Stimulated activated CD8-positive, alpha-beta memory T cell treated with anti-CD3 and anti-CD28 coated beads, Interleukin-12 subunit alpha, Interleukin-12 subunit beta, amount 100 ng/mL, for 24 hours (primary cell): ENCODE results near the gene MIA2.
A peak's percentile ranks its signal among the peaks of the same experiment; 100 is the strongest.
"Not testable (repeated sequence)": the region's sequence is repeated elsewhere in the genome, so short reads cannot be mapped to it uniquely, and the experiment has no call there.

Experiments used
- DNase-seq: peaks from one replicate; pipeline ENCODE4 v3.0.0-alpha.2; 2020; ENCODE audit errors: extremely low read depth

The MIA2 gene

DNA sequence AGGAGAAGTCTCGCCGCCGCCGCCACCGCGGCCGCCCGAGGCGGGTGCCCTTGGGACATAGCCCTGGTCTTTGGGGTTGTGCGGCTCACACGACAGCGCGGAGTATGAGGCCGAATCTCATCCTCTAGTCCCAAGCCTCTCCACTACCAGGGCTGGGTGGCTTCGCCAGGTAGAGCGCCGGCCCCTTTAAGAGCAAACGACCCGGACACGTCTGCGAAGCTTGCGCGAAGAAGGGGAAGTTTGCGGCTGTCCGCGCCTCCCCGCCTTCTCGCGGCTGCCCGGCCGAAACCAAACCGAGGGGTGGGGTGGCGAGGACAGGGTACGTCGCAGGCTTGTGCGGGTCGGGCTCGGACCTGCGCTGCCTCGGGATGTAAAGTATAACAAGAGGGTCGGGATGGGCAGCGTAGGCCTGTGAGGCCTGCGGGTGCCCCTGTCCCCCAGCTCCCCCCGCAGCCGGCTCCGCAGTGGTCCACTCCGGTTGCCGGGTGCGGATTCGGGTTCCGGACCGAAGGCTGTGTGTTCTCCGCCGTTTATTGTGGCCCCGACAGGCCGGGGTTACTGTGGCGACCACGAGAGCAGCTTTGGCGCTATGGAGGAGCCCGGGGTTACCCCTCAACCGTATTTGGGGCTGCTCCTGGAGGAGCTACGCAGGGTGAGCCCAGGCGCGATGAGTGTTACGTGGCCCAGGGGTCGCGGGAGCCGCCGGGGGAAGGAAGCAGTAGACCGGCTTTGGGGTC lies 33.3 kb downstream of the MIA2 start:
- peak; percentile 52 for DNase-seq

DNA sequence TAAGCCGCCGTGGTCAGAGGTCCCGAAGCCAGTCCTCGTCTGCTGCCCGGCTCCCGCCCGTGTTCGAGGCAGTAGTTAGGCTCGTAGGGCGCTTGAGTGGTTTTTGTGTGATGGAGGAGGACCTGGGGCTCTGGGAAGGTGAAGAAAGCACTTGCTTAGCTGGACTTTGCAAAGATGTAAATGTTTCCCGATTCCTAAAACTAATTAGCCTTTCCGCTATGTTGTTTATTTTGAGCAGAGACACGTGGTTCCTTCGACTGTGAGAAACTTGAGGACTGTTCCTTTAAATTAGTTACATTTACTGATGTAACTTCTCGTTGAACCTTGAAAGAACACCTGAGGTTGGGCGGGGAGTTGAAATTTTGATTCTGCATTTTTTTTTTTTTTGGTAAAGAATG lies 33.9 kb downstream of the MIA2 start:
- DNase-seq = no peak

DNA sequence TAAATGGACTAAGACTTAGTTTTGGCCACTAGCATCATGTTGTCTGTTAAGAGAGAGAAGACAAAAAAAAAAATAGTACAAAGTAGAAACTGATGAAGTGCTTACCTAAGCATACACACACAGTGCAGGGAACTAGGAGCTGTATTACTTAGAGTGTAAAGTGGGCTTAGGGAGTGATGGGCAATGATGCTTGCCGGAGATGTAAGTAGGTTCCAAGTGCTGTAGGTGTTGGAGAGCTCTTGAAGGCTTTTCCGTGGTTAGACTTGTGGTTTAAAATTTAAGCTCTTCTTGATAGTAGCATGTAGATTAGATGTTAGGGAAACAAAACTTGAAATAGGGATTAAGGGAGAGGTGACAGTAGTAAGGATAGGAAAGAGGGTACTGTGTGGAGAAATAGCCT lies 34.7 kb downstream of the MIA2 start:
- no peak for DNase-seq

DNA sequence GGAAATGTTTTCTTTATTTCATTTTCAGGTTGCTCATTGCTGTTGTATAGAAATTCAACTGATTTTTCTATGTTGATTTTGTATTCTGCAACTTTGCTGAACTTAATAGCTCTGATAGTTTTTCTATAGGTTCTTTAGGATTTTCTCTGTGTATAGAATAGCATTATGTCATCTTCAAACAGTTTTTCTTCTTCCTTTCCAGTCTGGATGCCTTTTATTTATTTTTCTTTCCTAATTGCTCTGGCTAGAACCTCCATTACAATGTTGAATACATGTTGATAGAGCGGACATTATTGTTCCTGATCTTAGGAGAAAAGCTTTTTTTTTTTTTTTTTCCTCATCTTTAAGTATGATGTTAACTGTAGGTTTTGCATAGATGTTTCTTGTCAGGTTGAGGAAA lies 39.2 kb downstream of the MIA2 start:
- DNase-seq = no peak

DNA sequence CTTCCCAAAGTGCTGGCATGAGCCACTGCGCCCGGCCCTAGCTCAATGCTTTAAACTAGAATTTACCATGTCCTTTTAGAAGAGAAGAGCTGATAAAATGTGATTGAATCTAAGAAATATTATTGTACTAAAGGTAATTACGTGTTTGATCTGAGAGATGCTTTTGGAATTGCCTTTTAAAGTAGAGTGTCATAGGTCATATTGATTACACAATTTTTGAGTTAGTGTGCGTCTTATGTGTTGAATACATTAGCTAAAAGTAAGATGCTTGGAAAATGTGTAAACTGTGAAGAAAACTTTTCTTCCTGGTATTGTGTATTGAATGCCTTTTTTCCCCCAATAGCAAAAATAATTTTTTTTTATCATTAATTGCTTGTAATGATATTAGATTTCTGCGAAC lies 41.7 kb downstream of the MIA2 start:
- no peak for DNase-seq

DNA sequence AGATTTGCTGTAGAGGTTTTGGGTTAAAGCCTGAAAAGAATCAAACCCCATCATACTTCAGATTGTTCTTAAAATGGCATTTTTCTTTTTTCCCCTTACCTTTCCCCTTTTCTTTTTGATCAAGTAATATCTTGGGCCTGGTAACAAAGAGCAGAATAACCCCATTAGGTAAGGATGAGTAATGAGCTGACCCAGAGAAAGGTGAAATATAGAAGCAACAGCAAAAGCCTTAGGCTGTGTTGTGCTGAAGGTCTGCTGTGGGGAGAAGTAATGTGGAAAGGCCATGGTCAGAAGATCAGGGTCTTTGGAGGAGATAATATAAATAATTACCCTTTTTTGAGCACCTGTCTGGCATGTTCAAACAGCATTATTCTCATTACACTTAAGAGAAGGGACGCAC lies 42.3 kb downstream of the MIA2 start:
- no peak for DNase-seq

DNA sequence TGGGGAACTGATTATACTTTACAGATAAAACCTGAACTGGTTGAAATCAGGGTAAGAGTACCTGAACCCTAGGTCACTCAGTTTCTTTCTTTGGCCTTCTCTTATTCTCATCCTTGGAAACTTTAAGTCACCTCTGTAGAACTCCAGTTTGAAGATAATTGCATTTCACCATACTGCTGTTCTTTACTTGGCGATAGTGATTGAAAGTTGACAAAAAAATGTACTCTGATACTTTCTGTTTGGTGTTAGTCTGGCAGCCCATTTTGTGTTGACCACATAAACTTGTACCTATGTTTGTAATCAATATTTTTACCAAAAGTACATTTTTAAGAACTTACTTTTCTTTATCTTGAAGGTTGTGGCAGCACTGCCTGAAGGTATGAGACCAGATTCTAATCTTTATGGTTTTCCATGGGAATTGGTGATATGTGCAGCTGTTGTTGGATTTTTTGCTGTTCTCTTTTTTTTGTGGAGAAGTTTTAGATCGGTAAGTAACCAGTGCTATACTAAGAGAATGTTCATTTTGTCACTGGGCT lies 42.9 kb downstream of the MIA2 start:
- DNase-seq = no peak

DNA sequence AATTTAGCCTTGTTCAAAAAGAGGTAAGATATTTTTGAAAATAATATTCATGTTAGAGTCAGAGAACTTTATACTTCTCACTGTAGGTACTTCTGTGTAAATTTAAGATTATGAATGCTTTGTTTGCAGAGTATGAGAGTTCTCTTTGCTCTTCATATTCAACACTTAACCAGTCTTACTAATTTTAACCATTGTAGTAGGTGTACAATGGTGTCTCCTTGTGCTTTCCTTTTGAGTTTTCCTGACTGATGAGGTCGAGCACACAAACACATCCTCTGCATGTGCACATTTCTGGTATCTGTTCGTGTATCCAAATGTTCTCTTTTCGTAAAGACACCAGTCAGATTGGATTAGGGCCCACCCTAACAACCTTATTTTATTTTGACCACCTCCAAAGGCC lies 45.8 kb downstream of the MIA2 start:
- no peak for DNase-seq

DNA sequence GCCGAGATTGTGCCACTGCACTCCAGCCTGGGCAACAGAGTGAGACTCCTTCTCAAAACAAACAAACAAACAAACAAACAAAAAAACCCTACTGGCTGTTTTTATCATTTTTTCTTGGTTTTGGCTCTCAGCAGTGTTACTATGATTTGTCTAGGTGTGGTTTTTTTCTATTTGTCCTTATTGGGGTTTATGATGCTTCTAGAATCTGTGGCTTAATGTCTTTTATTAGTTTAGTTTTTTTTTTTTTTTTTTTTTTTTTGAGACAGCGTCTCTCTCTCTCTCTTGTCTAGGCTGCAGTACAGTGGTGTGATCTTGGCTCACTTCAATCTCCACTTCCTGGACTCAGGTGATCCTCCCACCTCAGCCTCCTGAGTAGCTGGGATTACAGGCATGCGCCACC lies 47.0 kb downstream of the MIA2 start:
- DNase-seq = not testable (repeated sequence)

DNA sequence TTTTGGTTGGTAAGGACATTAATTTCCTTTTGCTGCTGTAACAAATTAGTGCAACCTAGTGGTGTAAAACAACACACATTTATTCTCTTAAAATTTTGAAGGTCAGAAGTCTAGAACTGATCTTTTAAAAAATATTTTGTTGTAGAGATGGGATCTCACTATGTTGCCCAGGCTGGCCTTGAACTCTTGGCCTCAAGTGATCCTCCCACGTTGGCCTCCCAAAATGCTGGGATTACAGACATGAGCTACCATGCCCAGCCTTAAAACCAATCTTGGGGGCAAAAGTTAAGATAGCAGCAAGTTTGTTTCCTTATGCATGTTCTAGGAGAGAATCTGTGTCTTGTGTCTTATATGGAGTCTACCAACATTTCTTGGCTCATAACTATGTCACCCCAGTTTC lies 55.8 kb downstream of the MIA2 start:
- DNase-seq = no peak

DNA sequence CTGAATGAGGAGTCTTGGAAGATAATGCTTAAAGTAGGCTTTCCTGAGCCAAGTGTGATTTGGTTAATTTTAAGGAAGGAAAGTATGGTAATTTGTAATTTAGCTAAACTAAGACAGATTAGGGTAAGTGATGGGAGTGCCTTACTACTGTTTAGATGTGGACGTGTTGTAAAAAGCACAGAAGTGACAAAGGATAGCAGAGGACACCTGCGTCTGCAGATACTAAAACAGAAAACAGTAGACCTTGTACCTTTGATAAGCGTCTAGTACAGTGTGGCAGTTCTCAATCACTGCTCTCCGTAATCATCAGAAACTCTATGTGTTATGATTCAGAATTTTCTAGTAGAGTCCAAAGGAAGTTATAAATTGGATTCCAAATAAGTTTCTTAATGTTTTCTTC lies 58.0 kb downstream of the MIA2 start:
- no peak for DNase-seq

DNA sequence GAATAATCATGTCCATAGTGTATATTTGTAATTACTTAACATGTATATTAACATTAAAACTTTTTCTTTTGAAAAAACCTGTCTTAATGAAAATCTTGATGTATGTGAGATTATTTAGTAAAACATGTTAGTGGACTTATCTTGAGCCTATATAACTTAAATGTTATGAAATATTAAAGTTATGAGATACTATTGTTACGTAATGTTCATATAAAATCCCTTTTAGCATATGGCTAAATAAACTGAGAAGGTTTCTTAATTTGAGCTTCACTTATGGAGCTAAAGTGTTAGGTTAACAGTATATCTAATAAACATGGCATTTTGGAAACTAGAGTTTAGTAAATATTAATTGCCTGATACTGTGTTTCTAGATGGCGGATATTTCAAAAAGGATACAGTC lies 59.9 kb downstream of the MIA2 start:
- DNase-seq = no peak

DNA sequence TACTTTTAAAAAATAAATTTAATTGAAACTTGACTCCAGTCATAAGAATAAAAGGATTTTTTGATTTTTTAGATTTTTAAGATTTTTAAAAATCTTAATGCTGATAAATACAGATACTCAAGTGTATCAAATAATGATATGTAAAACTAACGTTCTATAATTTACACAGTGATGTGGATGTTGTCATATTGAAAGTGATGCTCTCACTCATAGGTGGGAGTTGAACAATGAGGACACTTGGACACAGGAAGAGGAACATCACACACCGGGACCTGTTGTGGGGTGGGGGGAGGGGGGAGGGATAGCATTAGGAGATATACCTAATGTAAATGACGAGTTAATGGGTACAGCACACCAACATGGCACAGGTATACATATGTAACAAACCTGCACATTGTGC lies 66.7 kb downstream of the MIA2 start:
- not testable (repeated sequence) for DNase-seq

DNA sequence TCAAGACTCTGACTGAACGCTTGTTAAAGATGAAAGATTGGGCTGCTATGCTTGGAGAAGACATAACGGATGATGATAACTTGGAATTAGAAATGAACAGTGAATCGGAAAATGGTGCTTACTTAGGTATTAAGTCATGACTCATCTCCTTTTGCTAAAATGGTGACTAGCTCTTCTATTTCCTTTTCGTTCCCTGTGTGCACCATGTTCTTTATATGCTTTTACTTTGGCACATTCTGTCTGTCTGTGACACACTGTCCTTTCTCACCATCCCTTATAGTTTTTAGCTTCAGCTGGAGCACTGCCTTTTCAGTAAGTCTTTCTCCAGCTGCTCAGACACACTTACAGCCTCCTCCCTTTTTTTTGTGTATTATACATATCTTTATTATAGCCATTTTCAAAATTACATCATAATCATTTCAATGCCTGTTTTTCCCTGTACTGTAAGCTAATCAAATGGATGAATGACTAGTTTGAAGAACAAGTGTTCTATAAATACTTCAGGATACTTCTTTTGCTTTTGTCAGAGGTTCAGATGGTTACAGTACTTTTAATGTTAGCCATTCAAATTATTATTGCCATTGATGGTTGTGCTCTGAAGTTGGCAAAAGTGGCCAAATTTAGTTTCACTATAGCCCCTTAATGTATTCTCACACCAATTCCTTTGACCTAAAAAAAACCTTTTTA lies 68.6 kb downstream of the MIA2 start:
- DNase-seq = no peak

DNA sequence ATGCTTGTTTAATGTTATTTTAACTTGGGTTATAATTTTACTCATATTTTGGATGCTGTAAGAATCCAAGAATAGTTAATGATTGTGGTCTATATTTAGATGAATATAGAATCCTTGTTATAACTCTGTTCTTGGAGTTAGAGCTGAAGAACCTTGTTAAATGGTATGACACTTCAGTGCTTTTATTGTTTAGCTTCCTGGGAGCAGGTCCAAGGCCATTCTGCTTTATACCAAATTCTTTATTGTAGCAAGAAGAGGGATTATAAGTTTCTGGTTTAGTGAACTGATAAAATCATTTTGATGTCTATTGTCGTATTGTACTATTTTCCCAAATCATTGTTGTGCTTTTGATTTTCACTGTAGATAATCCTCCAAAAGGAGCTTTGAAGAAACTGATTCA lies 69.4 kb downstream of the MIA2 start:
- no peak for DNase-seq

DNA sequence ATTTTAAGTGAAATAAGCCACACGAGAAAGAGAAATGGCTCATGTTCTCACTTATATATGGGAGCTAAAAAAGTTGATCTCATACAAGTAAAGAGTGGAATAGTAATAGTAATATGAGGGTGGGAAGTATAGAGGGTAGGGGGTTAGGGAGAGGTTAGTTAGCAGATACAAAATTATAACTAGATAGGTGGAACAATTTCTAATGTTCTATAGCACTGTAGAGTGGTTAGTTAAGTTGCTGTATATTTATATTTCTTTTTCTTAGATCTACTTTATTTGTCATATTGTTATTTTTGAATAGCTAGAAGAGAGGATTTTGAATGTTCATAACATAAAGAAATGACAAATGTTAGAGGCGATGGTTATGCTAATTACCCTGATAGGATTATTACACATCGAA lies 74.1 kb downstream of the MIA2 start:
- DNase-seq = no peak

DNA sequence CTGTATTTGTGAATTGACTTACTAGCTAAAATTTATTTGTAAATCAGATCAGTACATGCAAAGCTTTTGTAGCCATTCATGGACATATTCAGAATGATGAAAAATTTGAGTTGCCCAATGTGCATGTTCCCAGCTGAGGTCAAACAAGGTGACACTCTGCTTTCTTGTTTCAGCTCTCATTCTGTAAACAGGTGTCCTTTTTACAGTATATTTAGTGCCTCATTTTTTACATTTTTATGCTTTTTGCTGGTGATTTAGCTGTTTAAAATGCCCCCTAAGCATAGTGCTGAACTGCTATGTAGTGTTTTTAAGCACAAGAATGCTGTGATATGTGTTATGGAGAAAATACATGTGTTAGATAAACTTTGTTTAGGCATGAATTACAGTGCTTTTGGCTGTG lies 76.3 kb downstream of the MIA2 start:
- DNase-seq = no peak

DNA sequence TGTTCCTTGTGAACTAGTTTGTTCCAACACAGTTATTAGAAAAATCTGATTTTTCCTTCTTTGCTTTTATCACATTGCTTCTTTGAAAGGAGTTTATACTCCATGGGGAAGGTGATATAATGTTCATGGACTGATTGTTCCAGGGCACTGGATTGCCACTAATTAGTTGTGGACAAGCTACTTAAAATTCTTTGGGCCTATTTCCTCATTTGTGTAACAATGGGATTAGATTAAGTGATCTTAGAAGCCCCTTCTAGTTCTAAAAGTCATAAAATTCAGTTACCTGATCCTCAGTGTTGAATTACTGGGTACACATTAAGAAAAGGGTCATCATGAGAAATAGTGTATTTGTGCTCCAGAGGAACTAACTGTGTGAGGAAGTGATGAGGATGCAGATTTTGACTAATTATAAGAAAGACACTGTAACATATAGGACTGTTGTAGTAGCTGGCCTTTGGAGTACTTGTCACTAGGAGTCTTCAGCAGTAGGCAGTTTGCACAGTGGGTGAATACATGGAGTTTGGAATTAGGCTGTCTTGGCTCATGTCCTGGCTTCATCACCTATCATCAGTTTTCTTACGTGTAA lies 82.2 kb downstream of the MIA2 start:
- DNase-seq = no peak

DNA sequence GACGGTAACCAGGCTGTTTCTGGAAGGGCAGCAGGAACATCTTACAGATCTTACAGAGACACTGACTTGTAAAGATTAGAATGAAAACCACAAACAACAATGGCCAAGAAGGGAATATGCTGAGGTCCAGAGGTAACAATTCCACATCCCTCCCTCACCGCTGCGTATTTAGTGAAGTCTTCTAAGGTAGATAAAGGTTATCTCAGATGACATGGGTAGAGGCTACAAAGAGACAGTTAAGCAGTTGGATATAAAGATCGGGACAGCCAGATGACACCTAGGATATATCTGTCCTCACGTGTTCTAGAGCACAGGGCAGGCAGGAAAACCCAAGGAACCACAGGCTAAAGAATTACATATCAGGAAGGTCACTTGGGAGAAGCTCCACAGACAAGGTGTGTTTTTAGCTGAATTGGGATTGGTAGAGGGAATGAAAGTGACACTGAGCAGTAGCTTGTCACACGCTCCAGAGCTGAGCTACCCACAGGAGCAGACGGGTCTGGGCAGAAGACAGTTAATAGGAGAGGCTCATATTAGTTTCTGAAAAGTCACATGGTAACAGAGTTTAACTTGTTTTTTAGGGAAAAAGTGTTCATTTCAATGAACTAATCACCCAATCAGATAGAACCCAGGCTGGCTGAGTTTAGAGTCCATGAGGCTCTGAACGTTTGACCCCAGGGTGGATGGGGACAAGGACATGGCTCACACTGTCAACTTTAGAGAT lies 83.3 kb downstream of the MIA2 start:
- DNase-seq = no peak

DNA sequence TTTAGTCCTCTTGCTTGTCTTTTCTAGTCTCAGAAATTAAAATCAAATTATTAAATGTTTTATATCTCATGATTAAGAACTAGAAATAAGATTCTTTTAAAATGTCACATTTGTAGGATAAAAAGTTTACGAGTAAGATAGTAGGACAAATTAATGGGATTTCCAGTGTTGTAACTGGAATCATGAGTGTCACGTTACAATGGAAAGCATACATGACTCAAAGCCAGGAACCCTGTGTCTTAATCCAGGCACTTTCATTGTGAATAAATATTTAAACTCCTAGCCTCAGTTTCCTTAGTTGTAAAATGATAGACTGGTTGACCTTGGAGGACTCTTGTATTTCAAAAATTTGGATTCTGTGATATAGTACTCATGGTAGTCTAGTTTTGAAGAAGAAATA lies 84.9 kb downstream of the MIA2 start:
- DNase-seq = no peak

DNA sequence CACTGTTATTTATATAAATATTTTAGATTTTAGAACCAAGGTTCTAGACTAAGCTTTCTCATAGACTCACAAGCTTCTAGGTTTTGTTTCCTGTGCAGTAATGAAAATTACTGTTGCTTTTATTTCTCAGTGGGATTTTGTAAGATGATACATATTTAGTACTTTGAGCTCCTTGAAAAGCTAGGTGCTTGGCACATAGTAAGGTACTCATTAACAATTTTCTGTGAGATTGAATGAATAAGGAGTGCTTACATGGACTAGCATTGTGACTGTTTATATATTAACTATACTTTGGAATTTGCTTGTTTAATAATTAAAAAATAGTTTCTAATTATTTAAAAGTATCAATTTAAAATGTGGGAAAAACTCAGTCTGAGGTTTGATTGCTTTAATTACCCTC lies 85.7 kb downstream of the MIA2 start:
- DNase-seq = no peak

DNA sequence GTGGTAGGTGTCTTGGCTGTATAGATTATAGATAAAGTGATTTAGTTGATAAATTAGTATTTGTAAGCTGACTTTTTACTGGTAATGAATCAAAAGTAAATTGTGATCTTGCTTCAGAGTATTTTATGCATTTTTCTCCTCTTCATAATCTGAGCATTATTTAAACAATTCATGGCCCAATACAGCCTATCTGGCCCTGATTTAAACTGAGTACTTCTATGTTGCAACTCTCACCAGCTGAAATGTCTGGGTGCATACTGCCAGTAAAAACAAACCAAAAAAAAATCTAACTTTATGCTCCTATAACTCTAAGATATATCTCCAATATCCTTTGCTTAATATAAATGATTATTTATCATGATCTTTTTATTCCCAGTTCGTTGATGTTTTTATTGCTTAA lies 86.6 kb downstream of the MIA2 start:
- DNase-seq = no peak

DNA sequence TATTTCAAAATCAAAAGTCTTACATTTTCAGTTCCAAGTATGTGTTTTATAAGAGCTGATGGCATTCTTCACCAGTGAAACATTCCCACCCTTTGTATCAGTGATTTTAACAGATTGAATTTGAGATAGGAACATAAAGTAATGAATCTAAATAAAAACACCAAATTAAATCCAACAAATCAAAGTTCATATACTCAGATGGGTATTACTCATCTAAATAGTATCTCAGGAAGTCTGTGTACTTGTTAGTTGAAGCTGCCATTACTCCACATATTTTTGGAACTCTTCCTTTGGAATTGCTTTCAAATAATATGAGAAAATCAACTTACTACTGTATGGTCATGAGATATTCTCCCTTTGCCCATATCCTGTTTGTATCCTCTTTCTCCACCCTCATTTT lies 89.1 kb downstream of the MIA2 start:
- no peak for DNase-seq
